HepG2 (cell line): ENCODE data around the gene ETV6. TPM values are rescaled to one million over a fixed set of nuclear protein-coding genes. Genes with fewer than 3 reads are reported as not detected.

Experiments used
- ATAC-seq: fragments of 200-7000 bp; cut with Tn5 transposase; 3 replicates; pipeline ENCODE4 v1.9.1; 2020; ENCODE audit warnings: mild to moderate bottlenecking, moderate library complexity
- BruUV-seq: library from RNA; stranded (reverse); fragments of 400-500 nt; replicated peaks from 2 replicates; lab custom pipeline; 2021; lab: Mats Ljungman, UMichigan
- CTCF ChIA-PET: fragments of 300-600 bp; formaldehyde crosslinking; extraction: SDS; loops from one replicate; lab custom pipeline; 2021; ENCODE audit warnings: low total read pairs, inconsistent platforms, low intra/inter-chr PET ratio; lab: Yijun Ruan, JAX
- POLR2A ChIA-PET: fragments of 350-600 bp; sonication (Branson Sonifier 250); formaldehyde crosslinking; loops from one replicate; lab custom pipeline; 2020; ENCODE audit warnings: antibody characterized with exemption, inconsistent platforms; lab: Yijun Ruan, JAX
- DNase-seq: peaks from one replicate; pipeline ENCODE4 v3.0.0-alpha.2; 2015; ENCODE audit warnings: low spot score
- FAIRE-seq: peaks from 3 replicates; lab custom pipeline; 2011; peaks lifted over from hg19 to GRCh38; lab: Jason Lieb, UNC
- H2AFZ ChIP-seq: one replicate; pipeline ENCODE4 v1.6.1; 2011; ENCODE audit warnings: low read length, inconsistent platforms
- H3K27ac ChIP-seq: fragments of 300-600 bp; 3 replicates; pipeline ENCODE4 v1.8.0; 2011; ENCODE audit warnings: mixed run types, mild to moderate bottlenecking, mixed read lengths, low read length, inconsistent platforms; ENCODE audit not compliant: insufficient read depth; ENCODE audit errors: extremely low read length
- H3K27me3 ChIP-seq, 2 experiments: fragments of 200-600 bp in 1 of 2; 2 replicates in 1 of 2; 3 replicates in 1 of 2; pipeline versions ENCODE4 v1.6.0 to v1.8.0; 2011; ENCODE audit warnings: low read length in 2 of 2, mild to moderate bottlenecking in 2 of 2, moderate library complexity in 2 of 2, inconsistent platforms in 1 of 2; ENCODE audit not compliant: insufficient read depth in 2 of 2, control insufficient read depth in 1 of 2
- H3K36me3 ChIP-seq, 2 experiments: fragments of 200-600 bp in 1 of 2; replicated peaks in 1 of 2; 2 replicates in 1 of 2; 3 replicates in 1 of 2; pipeline versions ENCODE4 v1.5.1 to v1.8.0; 2011; ENCODE audit warnings: low read length in 2 of 2, inconsistent platforms in 1 of 2; ENCODE audit not compliant: insufficient read depth in 2 of 2, control insufficient read depth in 1 of 2
- H3K4me1 ChIP-seq: 2 replicates; pipeline ENCODE4 v1.5.1; 2012; ENCODE audit warnings: low read length, inconsistent platforms; ENCODE audit not compliant: insufficient read depth
- H3K4me2 ChIP-seq: 2 replicates; pipeline ENCODE4 v1.6.0; 2011; ENCODE audit warnings: low read depth, low read length, inconsistent platforms
- H3K4me3 ChIP-seq, 3 experiments: fragments of 200-600 bp in 1 of 3; sonication (generic), shearing (Covaris generic) in 1 of 3; replicated peaks in 1 of 3; 2 replicates each; pipeline ENCODE4 v1.5.1; 2011 to 2016; ENCODE audit warnings: low read length in 3 of 3, inconsistent platforms in 2 of 3, low read depth in 2 of 3, mild to moderate bottlenecking in 2 of 3, control low read depth in 1 of 3, mixed read lengths in 1 of 3; ENCODE audit not compliant: insufficient read depth in 1 of 3
- H3K79me2 ChIP-seq: one replicate; pipeline ENCODE4 v1.6.1; 2011; ENCODE audit warnings: low read length, inconsistent platforms; ENCODE audit not compliant: insufficient read depth
- H3K9ac ChIP-seq: 2 replicates; pipeline ENCODE4 v1.6.0; 2011; ENCODE audit warnings: mild to moderate bottlenecking, low read depth, low read length, inconsistent platforms; ENCODE audit not compliant: insufficient read depth
- H3K9me3 ChIP-seq: 2 replicates; pipeline ENCODE4 v1.5.1; 2012; ENCODE audit warnings: mild to moderate bottlenecking, low read length
- H4K20me1 ChIP-seq: 2 replicates; pipeline ENCODE4 v1.6.0; 2011; ENCODE audit warnings: inconsistent platforms, mild to moderate bottlenecking, low read length, moderate library complexity; ENCODE audit not compliant: insufficient read depth
- GATAD1 ChIP-seq: IDR thresholded peaks from 2 replicates; pipeline ENCODE4 v1.6.1; 2016; ENCODE audit warnings: missing genetic modification reagents, missing compliant biosample characterization
- POGZ ChIP-seq: sonication (generic); formaldehyde crosslinking; IDR thresholded peaks from 2 replicates; pipeline ENCODE4 v1.4.0; 2020; ENCODE audit warnings: mild to moderate bottlenecking, missing genetic modification reagents
- ZC3H4 ChIP-seq: sonication (generic); formaldehyde crosslinking; IDR thresholded peaks from 2 replicates; pipeline ENCODE4 v1.4.0; 2020; ENCODE audit warnings: missing genetic modification reagents, borderline replicate concordance
- ZNF589 ChIP-seq: sonication (generic); formaldehyde crosslinking; conservative IDR thresholded peaks from 2 replicates; pipeline ENCODE4 v1.8.0; 2022; ENCODE audit warnings: mild to moderate bottlenecking, moderate library complexity, missing genetic modification reagents
- ZNF724P ChIP-seq: sonication (generic); formaldehyde crosslinking; IDR thresholded peaks from 2 replicates; pipeline ENCODE4 v1.8.0; 2022; ENCODE audit warnings: missing genetic modification reagents, borderline replicate concordance
- ZNF850 ChIP-seq: sonication (generic); formaldehyde crosslinking; conservative IDR thresholded peaks from 2 replicates; pipeline ENCODE4 v1.9.0; 2021; ENCODE audit warnings: mild to moderate bottlenecking, missing genetic modification reagents
- WGBS: methylation state at CpG from one replicate; pipeline ENCODE4 v1.1.6; 2017; ENCODE audit warnings: low lambda C conversion rate; 5-methylcytosine and 5-hydroxymethylcytosine counted together
- in situ Hi-C: cut with HindIII; loops from 2 replicates; pipeline ENCODE4 v1.10.0; 2017; ENCODE audit warnings: low pct_unique_long_range_greater_than_20kb; ENCODE audit not compliant: extremely low pct_ligation_motif_present
- intact Hi-C: fragments of 100-400 bp; cut with micrococcal nuclease; formaldehyde crosslinking; loops from one replicate; pipeline ENCODE4 v1.10.0; 2022; ENCODE audit not compliant: unreplicated experiment
- polyA plus RNA-seq, 8 experiments: library from polyadenylated mRNA; depleted of rRNA in 3 of 8; stranded (reverse) in 7 of 8; unstranded in 1 of 8; fragments of >200 nt; fragmentation: Illumina TruSeq in 4 of 8; extraction: Trizol in 4 of 8; gene quantifications; 2 replicates each; pipeline versions ENCODE4 v1.2.1 to v1.2.3, GENCODE V29; 2011 to 2016; ENCODE audit warnings: low read depth in 4 of 8, missing spikeins in 1 of 8, mixed read lengths in 1 of 8; ENCODE audit not compliant: insufficient read depth in 1 of 8
- total RNA-seq, 5 experiments: library from RNA; depleted of rRNA; stranded (reverse); fragments of >200 nt; fragmentation: Illumina TruSeq; extraction: Trizol; gene quantifications; 2 replicates each; pipeline ENCODE4 v1.2.3, GENCODE V29; 2016; ENCODE audit warnings: low read depth in 1 of 5
- TF ChIP-seq, protein P1 (sequence below): sonication (generic); formaldehyde crosslinking; IDR thresholded peaks from 2 replicates; pipeline ENCODE4 v1.4.0; 2020; ENCODE audit warnings: missing genetic modification reagents, borderline replicate concordance
- TF ChIP-seq, protein P2 (sequence below): sonication (generic); formaldehyde crosslinking; IDR thresholded peaks from 2 replicates; pipeline ENCODE4 v1.8.1; 2023; ENCODE audit warnings: mild to moderate bottlenecking, missing genetic modification reagents, borderline replicate concordance
- TF ChIP-seq, protein P3 (sequence below): sonication (generic); formaldehyde crosslinking; IDR thresholded peaks from 2 replicates; pipeline ENCODE4 v1.4.0; 2020; ENCODE audit warnings: missing genetic modification reagents
- TF ChIP-seq, protein P4 (sequence below): sonication (generic); formaldehyde crosslinking; IDR thresholded peaks from 2 replicates; pipeline ENCODE4 v1.4.0; 2020; ENCODE audit warnings: mild to moderate bottlenecking, missing genetic modification reagents
- TF ChIP-seq, protein P5 (sequence below): sonication (generic); formaldehyde crosslinking; IDR thresholded peaks from 2 replicates; pipeline ENCODE4 v1.4.0; 2020; ENCODE audit warnings: mild to moderate bottlenecking, missing genetic modification reagents
- TF ChIP-seq, protein P6 (sequence below): IDR thresholded peaks from 2 replicates; pipeline ENCODE4 v1.6.1; 2012; ENCODE audit warnings: low read length, improper control_type of control experiment

The ETV6 gene
- total and polyA plus RNA-seq, 2 of the 13 experiments (the other 11 are each of a cell fraction or from before 2014, with no cell fraction given), result 2.2 to 3.0 TPM

DNA sequence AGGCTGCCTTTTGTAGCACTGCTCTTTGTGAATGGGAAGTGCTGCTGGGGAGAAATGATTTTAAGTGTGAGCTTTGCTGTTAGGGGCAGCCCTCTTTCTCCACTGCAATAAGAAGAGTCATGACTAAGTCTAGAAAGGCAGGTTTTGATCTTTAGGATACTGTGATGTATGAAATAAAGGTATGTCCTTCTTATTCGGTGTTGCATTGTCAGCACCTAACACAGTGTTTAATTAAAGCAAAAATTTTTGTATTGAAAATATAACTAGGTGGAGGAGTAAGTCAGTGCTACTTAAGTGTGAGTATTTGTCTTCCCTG lies 81.5 kb downstream of the ETV6 start:
- Histone ChIP-seq H3K27me3 (no peaks in the 10 kb centered on the region), H2AFZ (no peak overlapping the region), H3K4me2 (no peak overlapping the region), H3K79me2 (no peaks in the 10 kb centered on the region), H3K4me3 (no peak overlapping the region), H4K20me1 (no peaks in the 10 kb centered on the region), H3K36me3 (no peaks in the 10 kb centered on the region), H3K4me1 (peaks cover 22% of the 10 kb centered on the region), H3K27ac (no peak overlapping the region), H3K9me3 (no peaks in the 10 kb centered on the region), H3K9ac (no peak overlapping the region)
- DNase-seq, result no peak
- WGBS, result 70% methylated on average over 1 of the region's 1 CpG
- FAIRE-seq, result no peak
- intact Hi-C loops, result no loop called here
- POLR2A ChIA-PET, result no interaction called here
- CTCF ChIA-PET, result no interaction called here
- no TSS peak for BruUV-seq
- no peak for ATAC-seq
- in situ Hi-C loops, result no loop called here
- TF ChIP-seq ZNF724P (CRISPR knock-in tag), result no peak
- TF ChIP-seq ZC3H4, result no peak
- TF ChIP-seq, protein P1, sequence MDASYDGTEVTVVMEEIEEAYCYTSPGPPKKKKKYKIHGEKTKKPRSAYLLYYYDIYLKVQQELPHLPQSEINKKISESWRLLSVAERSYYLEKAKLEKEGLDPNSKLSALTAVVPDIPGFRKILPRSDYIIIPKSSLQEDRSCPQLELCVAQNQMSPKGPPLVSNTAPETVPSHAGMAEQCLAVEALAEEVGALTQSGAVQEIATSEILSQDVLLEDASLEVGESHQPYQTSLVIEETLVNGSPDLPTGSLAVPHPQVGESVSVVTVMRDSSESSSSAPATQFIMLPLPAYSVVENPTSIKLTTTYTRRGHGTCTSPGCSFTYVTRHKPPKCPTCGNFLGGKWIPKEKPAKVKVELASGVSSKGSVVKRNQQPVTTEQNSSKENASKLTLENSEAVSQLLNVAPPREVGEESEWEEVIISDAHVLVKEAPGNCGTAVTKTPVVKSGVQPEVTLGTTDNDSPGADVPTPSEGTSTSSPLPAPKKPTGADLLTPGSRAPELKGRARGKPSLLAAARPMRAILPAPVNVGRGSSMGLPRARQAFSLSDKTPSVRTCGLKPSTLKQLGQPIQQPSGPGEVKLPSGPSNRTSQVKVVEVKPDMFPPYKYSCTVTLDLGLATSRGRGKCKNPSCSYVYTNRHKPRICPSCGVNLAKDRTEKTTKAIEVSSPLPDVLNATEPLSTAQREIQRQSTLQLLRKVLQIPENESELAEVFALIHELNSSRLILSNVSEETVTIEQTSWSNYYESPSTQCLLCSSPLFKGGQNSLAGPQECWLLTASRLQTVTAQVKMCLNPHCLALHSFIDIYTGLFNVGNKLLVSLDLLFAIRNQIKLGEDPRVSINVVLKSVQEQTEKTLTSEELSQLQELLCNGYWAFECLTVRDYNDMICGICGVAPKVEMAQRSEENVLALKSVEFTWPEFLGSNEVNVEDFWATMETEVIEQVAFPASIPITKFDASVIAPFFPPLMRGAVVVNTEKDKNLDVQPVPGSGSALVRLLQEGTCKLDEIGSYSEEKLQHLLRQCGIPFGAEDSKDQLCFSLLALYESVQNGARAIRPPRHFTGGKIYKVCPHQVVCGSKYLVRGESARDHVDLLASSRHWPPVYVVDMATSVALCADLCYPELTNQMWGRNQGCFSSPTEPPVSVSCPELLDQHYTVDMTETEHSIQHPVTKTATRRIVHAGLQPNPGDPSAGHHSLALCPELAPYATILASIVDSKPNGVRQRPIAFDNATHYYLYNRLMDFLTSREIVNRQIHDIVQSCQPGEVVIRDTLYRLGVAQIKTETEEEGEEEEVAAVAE (CRISPR knock-in tag), result no peak
- TF ChIP-seq, protein P2, sequence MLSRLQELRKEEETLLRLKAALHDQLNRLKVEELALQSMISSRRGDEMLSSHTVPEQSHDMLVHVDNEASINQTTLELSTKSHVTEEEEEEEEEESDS, result no peak
- no peak for TF ChIP-seq POGZ (CRISPR knock-in tag)
- TF ChIP-seq, protein P3, sequence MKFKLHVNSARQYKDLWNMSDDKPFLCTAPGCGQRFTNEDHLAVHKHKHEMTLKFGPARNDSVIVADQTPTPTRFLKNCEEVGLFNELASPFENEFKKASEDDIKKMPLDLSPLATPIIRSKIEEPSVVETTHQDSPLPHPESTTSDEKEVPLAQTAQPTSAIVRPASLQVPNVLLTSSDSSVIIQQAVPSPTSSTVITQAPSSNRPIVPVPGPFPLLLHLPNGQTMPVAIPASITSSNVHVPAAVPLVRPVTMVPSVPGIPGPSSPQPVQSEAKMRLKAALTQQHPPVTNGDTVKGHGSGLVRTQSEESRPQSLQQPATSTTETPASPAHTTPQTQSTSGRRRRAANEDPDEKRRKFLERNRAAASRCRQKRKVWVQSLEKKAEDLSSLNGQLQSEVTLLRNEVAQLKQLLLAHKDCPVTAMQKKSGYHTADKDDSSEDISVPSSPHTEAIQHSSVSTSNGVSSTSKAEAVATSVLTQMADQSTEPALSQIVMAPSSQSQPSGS (CRISPR knock-in tag), result no peak
- TF ChIP-seq, protein P4, sequence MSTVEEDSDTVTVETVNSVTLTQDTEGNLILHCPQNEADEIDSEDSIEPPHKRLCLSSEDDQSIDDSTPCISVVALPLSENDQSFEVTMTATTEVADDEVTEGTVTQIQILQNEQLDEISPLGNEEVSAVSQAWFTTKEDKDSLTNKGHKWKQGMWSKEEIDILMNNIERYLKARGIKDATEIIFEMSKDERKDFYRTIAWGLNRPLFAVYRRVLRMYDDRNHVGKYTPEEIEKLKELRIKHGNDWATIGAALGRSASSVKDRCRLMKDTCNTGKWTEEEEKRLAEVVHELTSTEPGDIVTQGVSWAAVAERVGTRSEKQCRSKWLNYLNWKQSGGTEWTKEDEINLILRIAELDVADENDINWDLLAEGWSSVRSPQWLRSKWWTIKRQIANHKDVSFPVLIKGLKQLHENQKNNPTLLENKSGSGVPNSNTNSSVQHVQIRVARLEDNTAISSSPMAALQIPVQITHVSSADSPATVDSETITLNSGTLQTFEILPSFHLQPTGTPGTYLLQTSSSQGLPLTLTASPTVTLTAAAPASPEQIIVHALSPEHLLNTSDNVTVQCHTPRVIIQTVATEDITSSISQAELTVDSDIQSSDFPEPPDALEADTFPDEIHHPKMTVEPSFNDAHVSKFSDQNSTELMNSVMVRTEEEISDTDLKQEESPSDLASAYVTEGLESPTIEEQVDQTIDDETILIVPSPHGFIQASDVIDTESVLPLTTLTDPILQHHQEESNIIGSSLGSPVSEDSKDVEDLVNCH, result no peak
- no peak for TF ChIP-seq ZNF589 (CRISPR knock-in tag)
- no peak for TF ChIP-seq GATAD1 (CRISPR knock-in tag)
- TF ChIP-seq, protein P5, sequence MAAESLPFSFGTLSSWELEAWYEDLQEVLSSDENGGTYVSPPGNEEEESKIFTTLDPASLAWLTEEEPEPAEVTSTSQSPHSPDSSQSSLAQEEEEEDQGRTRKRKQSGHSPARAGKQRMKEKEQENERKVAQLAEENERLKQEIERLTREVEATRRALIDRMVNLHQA (CRISPR knock-in tag), result no peak
- TF ChIP-seq, protein P6, sequence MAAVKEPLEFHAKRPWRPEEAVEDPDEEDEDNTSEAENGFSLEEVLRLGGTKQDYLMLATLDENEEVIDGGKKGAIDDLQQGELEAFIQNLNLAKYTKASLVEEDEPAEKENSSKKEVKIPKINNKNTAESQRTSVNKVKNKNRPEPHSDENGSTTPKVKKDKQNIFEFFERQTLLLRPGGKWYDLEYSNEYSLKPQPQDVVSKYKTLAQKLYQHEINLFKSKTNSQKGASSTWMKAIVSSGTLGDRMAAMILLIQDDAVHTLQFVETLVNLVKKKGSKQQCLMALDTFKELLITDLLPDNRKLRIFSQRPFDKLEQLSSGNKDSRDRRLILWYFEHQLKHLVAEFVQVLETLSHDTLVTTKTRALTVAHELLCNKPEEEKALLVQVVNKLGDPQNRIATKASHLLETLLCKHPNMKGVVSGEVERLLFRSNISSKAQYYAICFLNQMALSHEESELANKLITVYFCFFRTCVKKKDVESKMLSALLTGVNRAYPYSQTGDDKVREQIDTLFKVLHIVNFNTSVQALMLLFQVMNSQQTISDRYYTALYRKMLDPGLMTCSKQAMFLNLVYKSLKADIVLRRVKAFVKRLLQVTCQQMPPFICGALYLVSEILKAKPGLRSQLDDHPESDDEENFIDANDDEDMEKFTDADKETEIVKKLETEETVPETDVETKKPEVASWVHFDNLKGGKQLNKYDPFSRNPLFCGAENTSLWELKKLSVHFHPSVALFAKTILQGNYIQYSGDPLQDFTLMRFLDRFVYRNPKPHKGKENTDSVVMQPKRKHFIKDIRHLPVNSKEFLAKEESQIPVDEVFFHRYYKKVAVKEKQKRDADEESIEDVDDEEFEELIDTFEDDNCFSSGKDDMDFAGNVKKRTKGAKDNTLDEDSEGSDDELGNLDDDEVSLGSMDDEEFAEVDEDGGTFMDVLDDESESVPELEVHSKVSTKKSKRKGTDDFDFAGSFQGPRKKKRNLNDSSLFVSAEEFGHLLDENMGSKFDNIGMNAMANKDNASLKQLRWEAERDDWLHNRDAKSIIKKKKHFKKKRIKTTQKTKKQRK, result no peak
- no peak for TF ChIP-seq ZNF850 (CRISPR knock-in tag)
